Neural cell (in vitro differentiated cells): ENCODE results near the gene AGPAT1.

Experiments used
- EP300 ChIP-seq: fragments of 450-650 bp; conservative IDR thresholded peaks from 2 replicates; pipeline ENCODE4 v1.6.1; 2014; ENCODE audit warnings: antibody characterized with exemption, mild to moderate bottlenecking, moderate library complexity; ENCODE audit not compliant: poor library complexity, severe bottlenecking
- EZH2 ChIP-seq: fragments of 200-600, 300-800 bp; shearing (Covaris generic), sonication (generic); IDR thresholded peaks from 2 replicates; pipeline ENCODE4 v1.6.1; 2014; ENCODE audit warnings: antibody characterized with exemption, low read length, borderline replicate concordance, mild to moderate bottlenecking; ENCODE audit not compliant: insufficient read depth, poor library complexity, severe bottlenecking
- POLR2AphosphoS5 ChIP-seq: IDR thresholded peaks from 2 replicates; pipeline ENCODE4 v1.6.1; 2012
- RAD21 ChIP-seq: fragments of 450-650 bp; conservative IDR thresholded peaks from 2 replicates; pipeline ENCODE4 v1.6.1; 2014; ENCODE audit warnings: antibody characterized with exemption, mild to moderate bottlenecking, moderate library complexity
- TF ChIP-seq, protein P1 (sequence below): fragments of 450-650 bp; IDR thresholded peaks from 2 replicates; pipeline ENCODE4 v1.5.1; 2014; ENCODE audit warnings: antibody characterized with exemption, mild to moderate bottlenecking, moderate library complexity; ENCODE audit not compliant: poor library complexity, severe bottlenecking
- TF ChIP-seq, protein P2 (sequence below): IDR thresholded peaks from 2 replicates; pipeline ENCODE4 v1.6.1; 2012; ENCODE audit warnings: borderline replicate concordance

DNA sequence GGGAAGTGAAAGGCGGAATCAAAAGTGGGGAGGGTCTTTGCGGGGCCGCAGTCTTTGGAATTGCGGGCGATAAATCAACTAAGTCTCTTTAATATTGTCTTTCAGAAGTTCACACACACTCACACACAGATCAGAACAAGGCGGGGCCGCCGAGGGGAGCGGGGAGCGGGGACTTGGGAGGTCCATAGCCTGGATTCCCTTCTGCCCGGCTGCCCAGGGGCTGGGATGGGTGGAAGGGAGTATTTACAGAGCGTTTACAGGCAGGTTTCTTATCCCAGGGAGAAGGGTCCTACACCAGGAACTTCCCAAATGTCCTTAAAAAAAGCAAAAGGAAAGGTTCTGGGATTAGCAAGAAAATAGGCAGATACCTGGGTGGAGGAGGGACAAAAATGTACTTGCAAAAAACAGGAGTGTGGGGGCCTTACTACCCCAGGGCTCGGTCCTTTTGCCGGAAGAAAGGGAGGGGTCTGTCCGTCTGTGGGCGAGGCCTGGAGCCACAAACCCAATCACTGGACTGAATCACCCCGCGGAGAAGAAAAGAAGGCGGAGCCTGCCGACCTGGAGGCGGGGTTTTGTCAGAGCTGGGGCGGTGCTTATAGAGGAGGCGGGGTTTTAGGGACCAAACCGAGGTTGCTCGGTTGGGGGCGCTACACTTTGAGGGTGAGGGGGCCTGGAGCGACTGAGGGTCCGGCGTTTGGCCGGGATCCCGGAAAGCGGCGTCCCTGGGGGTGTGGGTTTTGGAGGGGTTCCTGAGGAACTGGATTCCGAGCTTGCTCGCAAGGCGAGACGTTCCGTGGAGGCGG, 27.4 kb downstream of the AGPAT1 start:
- TF ChIP-seq POLR2AphosphoS5 (no peak), EZH2 (no peak), RAD21 (no peak), EP300 (no peak)
- TF ChIP-seq, protein P1, sequence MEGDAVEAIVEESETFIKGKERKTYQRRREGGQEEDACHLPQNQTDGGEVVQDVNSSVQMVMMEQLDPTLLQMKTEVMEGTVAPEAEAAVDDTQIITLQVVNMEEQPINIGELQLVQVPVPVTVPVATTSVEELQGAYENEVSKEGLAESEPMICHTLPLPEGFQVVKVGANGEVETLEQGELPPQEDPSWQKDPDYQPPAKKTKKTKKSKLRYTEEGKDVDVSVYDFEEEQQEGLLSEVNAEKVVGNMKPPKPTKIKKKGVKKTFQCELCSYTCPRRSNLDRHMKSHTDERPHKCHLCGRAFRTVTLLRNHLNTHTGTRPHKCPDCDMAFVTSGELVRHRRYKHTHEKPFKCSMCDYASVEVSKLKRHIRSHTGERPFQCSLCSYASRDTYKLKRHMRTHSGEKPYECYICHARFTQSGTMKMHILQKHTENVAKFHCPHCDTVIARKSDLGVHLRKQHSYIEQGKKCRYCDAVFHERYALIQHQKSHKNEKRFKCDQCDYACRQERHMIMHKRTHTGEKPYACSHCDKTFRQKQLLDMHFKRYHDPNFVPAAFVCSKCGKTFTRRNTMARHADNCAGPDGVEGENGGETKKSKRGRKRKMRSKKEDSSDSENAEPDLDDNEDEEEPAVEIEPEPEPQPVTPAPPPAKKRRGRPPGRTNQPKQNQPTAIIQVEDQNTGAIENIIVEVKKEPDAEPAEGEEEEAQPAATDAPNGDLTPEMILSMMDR, result no peak
- TF ChIP-seq, protein P2, sequence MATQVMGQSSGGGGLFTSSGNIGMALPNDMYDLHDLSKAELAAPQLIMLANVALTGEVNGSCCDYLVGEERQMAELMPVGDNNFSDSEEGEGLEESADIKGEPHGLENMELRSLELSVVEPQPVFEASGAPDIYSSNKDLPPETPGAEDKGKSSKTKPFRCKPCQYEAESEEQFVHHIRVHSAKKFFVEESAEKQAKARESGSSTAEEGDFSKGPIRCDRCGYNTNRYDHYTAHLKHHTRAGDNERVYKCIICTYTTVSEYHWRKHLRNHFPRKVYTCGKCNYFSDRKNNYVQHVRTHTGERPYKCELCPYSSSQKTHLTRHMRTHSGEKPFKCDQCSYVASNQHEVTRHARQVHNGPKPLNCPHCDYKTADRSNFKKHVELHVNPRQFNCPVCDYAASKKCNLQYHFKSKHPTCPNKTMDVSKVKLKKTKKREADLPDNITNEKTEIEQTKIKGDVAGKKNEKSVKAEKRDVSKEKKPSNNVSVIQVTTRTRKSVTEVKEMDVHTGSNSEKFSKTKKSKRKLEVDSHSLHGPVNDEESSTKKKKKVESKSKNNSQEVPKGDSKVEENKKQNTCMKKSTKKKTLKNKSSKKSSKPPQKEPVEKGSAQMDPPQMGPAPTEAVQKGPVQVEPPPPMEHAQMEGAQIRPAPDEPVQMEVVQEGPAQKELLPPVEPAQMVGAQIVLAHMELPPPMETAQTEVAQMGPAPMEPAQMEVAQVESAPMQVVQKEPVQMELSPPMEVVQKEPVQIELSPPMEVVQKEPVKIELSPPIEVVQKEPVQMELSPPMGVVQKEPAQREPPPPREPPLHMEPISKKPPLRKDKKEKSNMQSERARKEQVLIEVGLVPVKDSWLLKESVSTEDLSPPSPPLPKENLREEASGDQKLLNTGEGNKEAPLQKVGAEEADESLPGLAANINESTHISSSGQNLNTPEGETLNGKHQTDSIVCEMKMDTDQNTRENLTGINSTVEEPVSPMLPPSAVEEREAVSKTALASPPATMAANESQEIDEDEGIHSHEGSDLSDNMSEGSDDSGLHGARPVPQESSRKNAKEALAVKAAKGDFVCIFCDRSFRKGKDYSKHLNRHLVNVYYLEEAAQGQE, result no peak
